Measurements from ENCODE around the gene SH3RF3.

GRCh38 chr2:109164311-109164710, 35.3 kb downstream of the SH3RF3 start:
- TF ChIP-seq CTCF (IDR thresholded peaks at IDR 0.05) (no peak), EZH2phosphoT487 (IDR thresholded peaks at IDR 0.05; ENCODE audit: borderline replicate concordance, low read depth) (no peak)

Measured in SK-N-SH (cell line).